H1 (cell line): ENCODE data around the gene NPPA.

Source experiments
- CTCF ChIP-seq, 3 experiments: IDR thresholded peaks; 1 replicate in 2 of 3; 2 replicates in 1 of 3; pipeline versions ENCODE4 v1.5.1 to v1.6.1; 2011; ENCODE audit warnings: low read length in 3 of 3, mild to moderate bottlenecking in 3 of 3, inconsistent platforms in 2 of 3, low read depth in 1 of 3, moderate library complexity in 1 of 3; ENCODE audit not compliant: insufficient read depth in 1 of 3; ENCODE audit errors: control extremely low read depth in 1 of 3
- RAD21 ChIP-seq, 2 experiments: IDR thresholded peaks in 1 of 2; conservative IDR thresholded peaks in 1 of 2; 2 replicates each; pipeline ENCODE4 v1.6.1; 2011; ENCODE audit warnings: low read depth in 2 of 2, low read length in 2 of 2, improper control_type of control experiment in 1 of 2, inconsistent platforms in 1 of 2, mild to moderate bottlenecking in 1 of 2, moderate library complexity in 1 of 2
- TEAD4 ChIP-seq: IDR thresholded peaks from 2 replicates; pipeline ENCODE4 v1.6.1; 2012; ENCODE audit warnings: low read depth, low read length, inconsistent platforms, mixed read lengths

- TF ChIP-seq RAD21 (IDR thresholded peaks at IDR 0.05 in 1 of 2, conservative IDR thresholded peaks at IDR 0.05 in 1 of 2; ENCODE audit: low read depth in 2 of 2, low read length in 2 of 2) (no peak), CTCF (IDR thresholded peaks at IDR 0.05; ENCODE audit: control extremely low read depth in 1 of 3, insufficient read depth in 1 of 3, low read depth in 1 of 3, low read length in 3 of 3) (no peak), TEAD4 (no peak)
These were observed 6.1 kb downstream of the NPPA start for GRCh38 chr1:11841245-11842153.
